K562 (cell line): ENCODE measurements around the gene FMO5. TPM values are rescaled to one million over a fixed set of nuclear protein-coding genes. Genes with fewer than 3 reads are reported as not detected.

Experiments
- ATAC-seq: fragments of 200-7000 bp; cut with Tn5 transposase; 3 replicates; pipeline ENCODE4 v1.9.1; 2020; ENCODE audit warnings: moderate library complexity
- BruUV-seq: library from RNA; stranded (reverse); fragments of 400-500 nt; replicated peaks from 2 replicates; lab custom pipeline; 2021; lab: Mats Ljungman, UMichigan
- CTCF ChIA-PET: fragments of 300-600 bp; formaldehyde crosslinking; extraction: SDS; loops from one replicate; lab custom pipeline; 2021; ENCODE audit warnings: low intra/inter-chr PET ratio; lab: Yijun Ruan, JAX
- POLR2A ChIA-PET: fragments of 300-600, 350-650 bp; sonication (Branson Sonifier 250); formaldehyde crosslinking; extraction: SDS; loops from one replicate; lab custom pipeline; 2021; ENCODE audit warnings: antibody characterized with exemption, inconsistent platforms; lab: Yijun Ruan, JAX
- DNase-seq, 4 experiments: peaks; one replicate each; pipeline versions ENCODE4 v3.0.0 to v3.0.0-alpha.2; 2011 to 2018; ENCODE audit warnings: low spot score in 3 of 4, mixed read lengths in 3 of 4; ENCODE audit errors: extremely low read depth in 1 of 4
- FAIRE-seq: peaks from 2 replicates; lab custom pipeline; 2011; peaks lifted over from hg19 to GRCh38; lab: Jason Lieb, UNC
- H2AFZ ChIP-seq: 2 replicates; pipeline ENCODE4 v1.6.0; 2011; ENCODE audit warnings: low read depth, low read length, control low read depth, inconsistent platforms
- H3K27ac ChIP-seq: fragments of 200-600 bp; 3 replicates; pipeline ENCODE4 v1.8.0; 2011; ENCODE audit warnings: low read depth, mild to moderate bottlenecking, control low read depth, inconsistent platforms, low read length, moderate library complexity, mixed read lengths; ENCODE audit errors: extremely low read depth
- H3K27me3 ChIP-seq, 2 experiments: fragments of 300-600 bp in 1 of 2; 2 replicates in 1 of 2; 3 replicates in 1 of 2; pipeline versions ENCODE4 v1.6.0 to v1.8.0; 2011; ENCODE audit warnings: inconsistent platforms in 2 of 2, low read length in 2 of 2, mild to moderate bottlenecking in 1 of 2, mixed read lengths in 1 of 2, moderate library complexity in 1 of 2; ENCODE audit not compliant: control insufficient read depth in 2 of 2, insufficient read depth in 2 of 2
- H3K36me3 ChIP-seq: fragments of 300-600 bp; 3 replicates; pipeline ENCODE4 v1.8.0; 2011; ENCODE audit warnings: mild to moderate bottlenecking, low read length, inconsistent platforms; ENCODE audit not compliant: control insufficient read depth, insufficient read depth
- H3K4me1 ChIP-seq, 2 experiments: fragments of 200-600 bp in 1 of 2; replicated peaks in 1 of 2; 2 replicates in 1 of 2; 3 replicates in 1 of 2; pipeline versions ENCODE4 v1.5.1 to v1.8.0; 2011; ENCODE audit warnings: inconsistent platforms in 2 of 2, low read length in 2 of 2, mild to moderate bottlenecking in 1 of 2, mixed read lengths in 1 of 2, moderate library complexity in 1 of 2; ENCODE audit not compliant: control insufficient read depth in 2 of 2, insufficient read depth in 2 of 2
- H3K4me2 ChIP-seq: 2 replicates; pipeline ENCODE4 v1.6.1; 2011; ENCODE audit warnings: low read length, control low read depth, inconsistent platforms, mixed read lengths; ENCODE audit not compliant: insufficient read depth
- H3K4me3 ChIP-seq: fragments of 200-600 bp; sonication (generic), shearing (Covaris generic); 2 replicates; pipeline ENCODE4 v1.5.1; 2016; ENCODE audit warnings: control low read depth, inconsistent platforms
- H3K79me2 ChIP-seq: fragments of 200-600 bp; 3 replicates; pipeline ENCODE4 v1.8.0; 2011; ENCODE audit warnings: low read length, inconsistent platforms; ENCODE audit not compliant: control insufficient read depth, insufficient read depth
- H3K9ac ChIP-seq, 2 experiments: 2 replicates each; pipeline versions ENCODE4 v1.6.0 to v1.6.1; 2011; ENCODE audit warnings: low read depth in 2 of 2, low read length in 2 of 2, control low read depth in 1 of 2, inconsistent platforms in 1 of 2, mild to moderate bottlenecking in 1 of 2, mixed read lengths in 1 of 2; ENCODE audit not compliant: insufficient read depth in 1 of 2
- H3K9me1 ChIP-seq: one replicate; pipeline ENCODE4 v1.6.0; 2011; ENCODE audit warnings: inconsistent platforms, mild to moderate bottlenecking, low read length, moderate library complexity; ENCODE audit not compliant: control insufficient read depth, insufficient read depth
- H3K9me3 ChIP-seq: replicated peaks from 2 replicates; pipeline ENCODE4 v1.5.1; 2011; ENCODE audit warnings: low read depth, low read length, inconsistent platforms; ENCODE audit not compliant: control insufficient read depth, insufficient read depth
- H4K20me1 ChIP-seq: replicated peaks from 2 replicates; pipeline ENCODE4 v1.6.1; 2011; ENCODE audit warnings: low read length, inconsistent platforms, mixed read lengths; ENCODE audit not compliant: control insufficient read depth, insufficient read depth
- ELF4 ChIP-seq: fragments of 450-650 bp; formaldehyde crosslinking; IDR thresholded peaks from 2 replicates; pipeline ENCODE4 v1.4.0; 2022; ENCODE audit warnings: missing genetic modification characterization
- MEIS2 ChIP-seq: fragments of 450-650 bp; IDR thresholded peaks from 2 replicates; pipeline ENCODE4 v1.6.1; 2014; ENCODE audit warnings: mild to moderate bottlenecking; ENCODE audit not compliant: partially characterized antibody
- NFIC ChIP-seq: fragments of 450-650 bp; IDR thresholded peaks from 2 replicates; pipeline ENCODE4 v1.6.1; 2017; ENCODE audit warnings: mild to moderate bottlenecking, inconsistent platforms
- NFIX ChIP-seq: fragments of 250-450 bp; sonication (Bioruptor Pico); IDR thresholded peaks from 2 replicates; pipeline ENCODE4 v1.4.0; 2020; ENCODE audit warnings: low read depth, mild to moderate bottlenecking, moderate library complexity
- RFX5 ChIP-seq: IDR thresholded peaks from 2 replicates; pipeline ENCODE4 v1.6.1; 2011; ENCODE audit warnings: low read depth, mild to moderate bottlenecking, improper control_type of control experiment, low read length
- SREBF1 ChIP-seq: fragments of 150-350 bp; IDR thresholded peaks from 2 replicates; pipeline ENCODE4 v1.6.1; 2014; ENCODE audit warnings: antibody characterized with exemption, low read depth, low read length, borderline replicate concordance
- ZBTB17 ChIP-seq: fragments of 450-650 bp; formaldehyde crosslinking; IDR thresholded peaks from 2 replicates; pipeline ENCODE4 v1.4.0; 2020; ENCODE audit warnings: mild to moderate bottlenecking
- ZNF224 ChIP-seq: sonication (generic); formaldehyde crosslinking; IDR thresholded peaks from 2 replicates; pipeline ENCODE4 v1.8.0; 2022; ENCODE audit warnings: mild to moderate bottlenecking, missing genetic modification reagents
- ZNF316 ChIP-seq: fragments of 450-650 bp; IDR thresholded peaks from 2 replicates; pipeline ENCODE4 v1.6.1; 2016
- ZNF695 ChIP-seq: fragments of 450-650 bp; formaldehyde crosslinking; IDR thresholded peaks from 2 replicates; pipeline ENCODE4 v1.4.0; 2020; ENCODE audit warnings: mild to moderate bottlenecking, moderate library complexity
- WGBS: fragments of 100-300 bp; shearing (Covaris generic); methylation state at CpG from one replicate; pipeline ENCODE4 v1.1.6; 2016; ENCODE audit warnings: low coverage, mixed read lengths; ENCODE audit not compliant: insufficient coverage; ENCODE audit errors: missing lambda C conversion rate; 5-methylcytosine and 5-hydroxymethylcytosine counted together
- in situ Hi-C: fragments of 300-500 bp; cut with MboI; formaldehyde crosslinking; loops from 4 replicates; pipeline ENCODE4 v1.15.0; 2018; ENCODE audit warnings: inconsistent platforms, mixed read lengths
- intact Hi-C: fragments of 100-400 bp; cut with micrococcal nuclease; formaldehyde crosslinking; loops from 2 replicates; pipeline ENCODE4 v1.14.2; 2022
- polyA plus RNA-seq, 8 experiments: library from polyadenylated mRNA; depleted of rRNA in 4 of 8; stranded (reverse) in 5 of 8; unstranded in 3 of 8; fragments of >200 nt; fragmentation: Nextera tagmentation in 2 of 8; fragmentation: Illumina TruSeq in 1 of 8; extraction: Ambion mirVana in 2 of 8; extraction: Trizol in 1 of 8; gene quantifications; 2 replicates each; pipeline versions ENCODE4 v1.2.1 to v1.2.3, GENCODE V29; 2011 to 2014; ENCODE audit warnings: inconsistent platforms in 1 of 8, missing spikeins in 1 of 8
- total RNA-seq, 7 experiments: library from RNA; depleted of rRNA in 6 of 7; stranded (reverse); fragments of >200 nt in 6 of 7; fragmentation: Illumina TruSeq in 2 of 7; extraction: Trizol in 2 of 7; gene quantifications; 2 replicates each; pipeline versions ENCODE4 v1.2.1 to v1.2.3, GENCODE V29; 2011 to 2021; ENCODE audit warnings: low replicate concordance in 1 of 7
- TF ChIP-seq, protein P1 (sequence below): fragments of 200-800 bp; sonication (Bioruptor generic); IDR thresholded peaks from 2 replicates; pipeline ENCODE4 v1.6.1; 2017; ENCODE audit warnings: missing genetic modification characterization, missing compliant biosample characterization
- TF ChIP-seq, protein P2 (sequence below): fragments of 450-650 bp; formaldehyde crosslinking; IDR thresholded peaks from 2 replicates; pipeline ENCODE4 v1.4.0; 2020; ENCODE audit warnings: mild to moderate bottlenecking, moderate library complexity
- TF ChIP-seq, protein P3 (sequence below): sonication (generic); formaldehyde crosslinking; IDR thresholded peaks from 2 replicates; pipeline ENCODE4 v1.8.1; 2023; ENCODE audit warnings: mild to moderate bottlenecking, missing genetic modification reagents
- TF ChIP-seq, protein P4 (sequence below): fragments of 450-650 bp; conservative IDR thresholded peaks from 2 replicates; pipeline ENCODE4 v1.6.1; 2016; ENCODE audit warnings: missing genetic modification characterization, low read depth, mild to moderate bottlenecking, control low read depth, missing compliant biosample characterization

Gene FMO5
- total and polyA plus RNA-seq, 9 of the 15 experiments (the other 6 are each of a cell fraction or from before 2014, with no cell fraction given) = 0.11 to 0.69 (median 0.19) TPM; not detected in 1

DNA sequence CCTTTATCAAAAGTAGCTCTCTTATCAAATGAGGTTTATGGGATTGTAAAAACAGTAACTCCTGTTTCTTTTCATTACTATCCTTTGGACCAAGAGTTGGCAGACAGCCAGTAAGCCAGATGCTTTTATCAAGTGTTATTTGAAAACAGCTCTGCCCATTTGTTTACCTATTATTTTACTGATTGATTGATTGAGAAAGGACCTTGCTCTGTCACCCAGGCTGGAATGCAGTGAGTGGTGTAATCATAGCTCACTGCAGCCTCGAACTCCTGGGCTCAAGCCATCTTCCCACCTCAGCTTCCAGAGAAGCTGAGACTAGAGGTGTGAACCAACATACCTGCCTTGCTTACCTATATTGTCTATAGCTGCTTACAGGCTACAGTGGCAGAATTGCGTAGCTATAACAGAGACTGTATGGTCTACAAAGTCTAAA, 56.5 kb downstream of the FMO5 start:
- H3K4me1 ChIP-seq = peaks cover 14% of the 10 kb centered on the region in 2 experiments
- no peaks in the 10 kb centered on the region for H3K9me1 ChIP-seq
- ATAC-seq (no peak), DNase-seq (peak in 1 of 4 experiments; percentile 37), FAIRE-seq (no peak)
- CTCF ChIA-PET = no interaction called here
- H3K36me3 ChIP-seq = peaks cover 17% of the 10 kb centered on the region
- H3K79me2 ChIP-seq = peaks cover 38% of the 10 kb centered on the region
- no peaks in the 10 kb centered on the region for H3K9me3 ChIP-seq
- H2AFZ ChIP-seq = no peak overlapping the region
- H3K27me3 ChIP-seq = no peaks in the 10 kb centered on the region
- no peak overlapping the region for H3K27ac ChIP-seq
- no peak overlapping the region for H3K9ac ChIP-seq
- in situ Hi-C loops (no loop called here), intact Hi-C loops (no loop called here)
- POLR2A ChIA-PET = interaction anchor here (1.0 to 4.4 kb wide), 5 partner anchors 8 to 84 kb away, joined by 3 to 27 read pairs (median 8); no protein-coding TSS in a partner anchor
- BruUV-seq = no TSS peak
- H4K20me1 ChIP-seq = no peaks in the 10 kb centered on the region
- H3K4me3 ChIP-seq = no peak overlapping the region
- 66% methylated on average over 2 of the region's 2 CpGs for WGBS
- H3K4me2 ChIP-seq = no peak overlapping the region
- no peak for TF ChIP-seq ZNF695 (CRISPR knock-in tag)
- no peak for TF ChIP-seq ZNF316
- TF ChIP-seq SREBF1 = no peak
- TF ChIP-seq MEIS2 = peak; percentile 28
- TF ChIP-seq, protein P1, sequence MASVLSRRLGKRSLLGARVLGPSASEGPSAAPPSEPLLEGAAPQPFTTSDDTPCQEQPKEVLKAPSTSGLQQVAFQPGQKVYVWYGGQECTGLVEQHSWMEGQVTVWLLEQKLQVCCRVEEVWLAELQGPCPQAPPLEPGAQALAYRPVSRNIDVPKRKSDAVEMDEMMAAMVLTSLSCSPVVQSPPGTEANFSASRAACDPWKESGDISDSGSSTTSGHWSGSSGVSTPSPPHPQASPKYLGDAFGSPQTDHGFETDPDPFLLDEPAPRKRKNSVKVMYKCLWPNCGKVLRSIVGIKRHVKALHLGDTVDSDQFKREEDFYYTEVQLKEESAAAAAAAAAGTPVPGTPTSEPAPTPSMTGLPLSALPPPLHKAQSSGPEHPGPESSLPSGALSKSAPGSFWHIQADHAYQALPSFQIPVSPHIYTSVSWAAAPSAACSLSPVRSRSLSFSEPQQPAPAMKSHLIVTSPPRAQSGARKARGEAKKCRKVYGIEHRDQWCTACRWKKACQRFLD (CRISPR knock-in tag) = no peak
- no peak for TF ChIP-seq RFX5
- peak; percentile 44 for TF ChIP-seq NFIX (CRISPR knock-in tag)
- no peak for TF ChIP-seq ZNF224 (CRISPR knock-in tag)
- no peak for TF ChIP-seq ZBTB17
- peak; percentile 92 for TF ChIP-seq NFIC
- TF ChIP-seq, protein P2, sequence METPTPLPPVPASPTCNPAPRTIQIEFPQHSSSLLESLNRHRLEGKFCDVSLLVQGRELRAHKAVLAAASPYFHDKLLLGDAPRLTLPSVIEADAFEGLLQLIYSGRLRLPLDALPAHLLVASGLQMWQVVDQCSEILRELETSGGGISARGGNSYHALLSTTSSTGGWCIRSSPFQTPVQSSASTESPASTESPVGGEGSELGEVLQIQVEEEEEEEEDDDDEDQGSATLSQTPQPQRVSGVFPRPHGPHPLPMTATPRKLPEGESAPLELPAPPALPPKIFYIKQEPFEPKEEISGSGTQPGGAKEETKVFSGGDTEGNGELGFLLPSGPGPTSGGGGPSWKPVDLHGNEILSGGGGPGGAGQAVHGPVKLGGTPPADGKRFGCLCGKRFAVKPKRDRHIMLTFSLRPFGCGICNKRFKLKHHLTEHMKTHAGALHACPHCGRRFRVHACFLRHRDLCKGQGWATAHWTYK = no peak
- TF ChIP-seq ELF4 = no peak
- TF ChIP-seq, protein P3, sequence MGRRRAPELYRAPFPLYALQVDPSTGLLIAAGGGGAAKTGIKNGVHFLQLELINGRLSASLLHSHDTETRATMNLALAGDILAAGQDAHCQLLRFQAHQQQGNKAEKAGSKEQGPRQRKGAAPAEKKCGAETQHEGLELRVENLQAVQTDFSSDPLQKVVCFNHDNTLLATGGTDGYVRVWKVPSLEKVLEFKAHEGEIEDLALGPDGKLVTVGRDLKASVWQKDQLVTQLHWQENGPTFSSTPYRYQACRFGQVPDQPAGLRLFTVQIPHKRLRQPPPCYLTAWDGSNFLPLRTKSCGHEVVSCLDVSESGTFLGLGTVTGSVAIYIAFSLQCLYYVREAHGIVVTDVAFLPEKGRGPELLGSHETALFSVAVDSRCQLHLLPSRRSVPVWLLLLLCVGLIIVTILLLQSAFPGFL (CRISPR knock-in tag) = no peak
- TF ChIP-seq, protein P4, sequence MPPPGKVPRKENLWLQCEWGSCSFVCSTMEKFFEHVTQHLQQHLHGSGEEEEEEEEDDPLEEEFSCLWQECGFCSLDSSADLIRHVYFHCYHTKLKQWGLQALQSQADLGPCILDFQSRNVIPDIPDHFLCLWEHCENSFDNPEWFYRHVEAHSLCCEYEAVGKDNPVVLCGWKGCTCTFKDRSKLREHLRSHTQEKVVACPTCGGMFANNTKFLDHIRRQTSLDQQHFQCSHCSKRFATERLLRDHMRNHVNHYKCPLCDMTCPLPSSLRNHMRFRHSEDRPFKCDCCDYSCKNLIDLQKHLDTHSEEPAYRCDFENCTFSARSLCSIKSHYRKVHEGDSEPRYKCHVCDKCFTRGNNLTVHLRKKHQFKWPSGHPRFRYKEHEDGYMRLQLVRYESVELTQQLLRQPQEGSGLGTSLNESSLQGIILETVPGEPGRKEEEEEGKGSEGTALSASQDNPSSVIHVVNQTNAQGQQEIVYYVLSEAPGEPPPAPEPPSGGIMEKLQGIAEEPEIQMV (tag) = no peak
